ENCODE results near the gene RGS16. TPM values are rescaled to one million over a fixed set of nuclear protein-coding genes. Genes with fewer than 3 reads are reported as not detected.
A peak's percentile ranks its signal among the peaks of the same experiment; 100 is the strongest.

RGS16 gene
- total RNA-seq, 1 donor = 2.3 TPM

- peak overlapping the region; percentile 79 for H3K4me3 ChIP-seq (ENCODE audit: low read depth, low read length)
- TF ChIP-seq CTCF (IDR thresholded peaks at IDR 0.05; ENCODE audit: insufficient read depth, low read length) = no peak
- peak; percentile 55 for DNase-seq (ENCODE audit: low read depth)
These were observed 1.1 kb downstream of the RGS16 start for GRCh38 chr1:182602935-182603645.

GRCh38 chr1:182601913-182602312 is 2.3 kb downstream of the RGS16 start:
- no peak for TF ChIP-seq CTCF (IDR thresholded peaks at IDR 0.05; ENCODE audit: insufficient read depth, low read length)
- DNase-seq (ENCODE audit: low read depth) = no peak
- H3K4me3 ChIP-seq (ENCODE audit: low read depth, low read length) = no peak overlapping the region

GRCh38 chr1:182601416-182601786 is 2.8 kb downstream of the RGS16 start:
- peak; percentile 89 for DNase-seq (ENCODE audit: low read depth)
- no peak overlapping the region for H3K4me3 ChIP-seq (ENCODE audit: low read depth, low read length)
- peak; percentile 71 for TF ChIP-seq CTCF (IDR thresholded peaks at IDR 0.05; ENCODE audit: insufficient read depth, low read length)

- no peak overlapping the region for H3K4me3 ChIP-seq (ENCODE audit: low read depth, low read length)
- DNase-seq (ENCODE audit: low read depth) = no peak
- no peak for TF ChIP-seq CTCF (IDR thresholded peaks at IDR 0.05; ENCODE audit: insufficient read depth, low read length)
These were observed 3.3 kb downstream of the RGS16 start for GRCh38 chr1:182600745-182601415.

- no peak overlapping the region for H3K4me3 ChIP-seq (ENCODE audit: low read depth, low read length)
- DNase-seq (ENCODE audit: low read depth) = no peak
- TF ChIP-seq CTCF (IDR thresholded peaks at IDR 0.05; ENCODE audit: insufficient read depth, low read length) = no peak
These were observed 4.0 kb downstream of the RGS16 start for GRCh38 chr1:182600036-182600713.

GRCh38 chr1:182599339-182599738 is 4.8 kb downstream of the RGS16 start:
- no peak overlapping the region for H3K4me3 ChIP-seq (ENCODE audit: low read depth, low read length)
- peak; percentile 34 for TF ChIP-seq CTCF (IDR thresholded peaks at IDR 0.05; ENCODE audit: insufficient read depth, low read length)
- DNase-seq (ENCODE audit: low read depth) = no peak
